OCI-LY1 (cell line): ENCODE measurements around the gene LRRC8B.

Experiments
- H2AFZ ChIP-seq: fragments of 200-600 bp; sonication (generic), shearing (Covaris generic); 2 replicates; pipeline ENCODE4 v1.6.0; 2014; ENCODE audit warnings: antibody characterized with exemption, mild to moderate bottlenecking, low read length
- H3F3A ChIP-seq: fragments of 200-600 bp; sonication (generic), shearing (Covaris generic); 2 replicates; pipeline ENCODE4 v1.6.0; 2014; ENCODE audit warnings: mild to moderate bottlenecking, antibody characterized with exemption, low read length, moderate library complexity; ENCODE audit not compliant: insufficient read depth
- H3K27ac ChIP-seq: fragments of 200-600 bp; sonication (generic); 2 replicates; pipeline ENCODE4 v1.5.1; 2014; ENCODE audit warnings: low read length, mixed run types, mild to moderate bottlenecking, low read depth; ENCODE audit not compliant: poor library complexity, severe bottlenecking
- H3K27me3 ChIP-seq: fragments of 200-600 bp; sonication (generic); 2 replicates; pipeline ENCODE4 v1.6.0; 2014; ENCODE audit warnings: antibody characterized with exemption, mild to moderate bottlenecking, low read length, moderate library complexity; ENCODE audit not compliant: insufficient read depth
- H3K36me3 ChIP-seq: fragments of 200-600 bp; sonication (generic); 2 replicates; pipeline ENCODE4 v1.6.1; 2014; ENCODE audit warnings: mild to moderate bottlenecking, antibody characterized with exemption, low read length, moderate library complexity, mixed read lengths; ENCODE audit not compliant: insufficient read depth
- H3K4me1 ChIP-seq: fragments of 200-600 bp; sonication (generic); 2 replicates; pipeline ENCODE4 v1.5.1; 2014; ENCODE audit warnings: mild to moderate bottlenecking, low read length, moderate library complexity; ENCODE audit not compliant: insufficient read depth, severe bottlenecking
- H3K4me2 ChIP-seq: fragments of 200-600 bp; sonication (generic), shearing (Covaris generic); 2 replicates; pipeline ENCODE4 v1.6.1; 2014; ENCODE audit warnings: low read length
- H3K4me3 ChIP-seq: fragments of 200-600 bp; sonication (generic); 2 replicates; pipeline ENCODE4 v1.5.1; 2014; ENCODE audit warnings: low read length, low read depth, mild to moderate bottlenecking, mixed read lengths; ENCODE audit not compliant: poor library complexity, severe bottlenecking
- H3K79me2 ChIP-seq: fragments of 200-600 bp; shearing (Covaris generic); 2 replicates; pipeline ENCODE4 v1.6.1; 2016; ENCODE audit warnings: mixed run types, low read length, mixed read lengths; ENCODE audit not compliant: insufficient read depth
- H3K9ac ChIP-seq: fragments of 200-600 bp; sonication (generic), shearing (Covaris generic); 2 replicates; pipeline ENCODE4 v1.6.1; 2014; ENCODE audit warnings: mild to moderate bottlenecking, low read length, mixed read lengths
- H3K9me2 ChIP-seq: fragments of 200-600 bp; sonication (generic), shearing (Covaris generic); 2 replicates; pipeline ENCODE4 v1.6.1; 2014; ENCODE audit warnings: low read depth, mild to moderate bottlenecking, low read length, mixed read lengths
- H3K9me3 ChIP-seq: fragments of 200-600 bp; shearing (Covaris generic); 2 replicates; pipeline ENCODE4 v1.6.1; 2014; ENCODE audit warnings: low read length, mixed read lengths
- H4K20me1 ChIP-seq: fragments of 200-600 bp; sonication (generic), shearing (Covaris generic); 2 replicates; pipeline ENCODE4 v1.6.0; 2016; ENCODE audit warnings: mild to moderate bottlenecking, low read length; ENCODE audit not compliant: insufficient read depth
- CTCF ChIP-seq: fragments of 200-600 bp; sonication (generic), shearing (Covaris generic); IDR thresholded peaks from 2 replicates; pipeline ENCODE4 v1.5.1; 2017; ENCODE audit warnings: mild to moderate bottlenecking, antibody characterized with exemption, low read length, moderate library complexity, mixed read lengths
- EZH2 ChIP-seq: fragments of 200-600 bp; sonication (generic), shearing (Covaris generic); IDR thresholded peaks from 2 replicates; pipeline ENCODE4 v1.8.0; 2017; ENCODE audit warnings: borderline replicate concordance, mixed run types, mild to moderate bottlenecking, antibody characterized with exemption, low read length, moderate library complexity, mixed read lengths

Gene LRRC8B

GRCh38 chr1:89532866-89533265, 8.2 kb downstream of the LRRC8B start:
- peaks cover 27% of the 10 kb centered on the region; the same call in 1 of the 2 replicates for H3K36me3 ChIP-seq
- H4K20me1 ChIP-seq = no peaks in the 10 kb centered on the region
- H3K4me2 ChIP-seq = no peak overlapping the region
- peaks cover 5% of the 10 kb centered on the region for H3K4me1 ChIP-seq
- peaks cover 88% of the 10 kb centered on the region for H3K79me2 ChIP-seq
- H3K9ac ChIP-seq = no peak overlapping the region
- H2AFZ ChIP-seq = no peak overlapping the region
- TF ChIP-seq EZH2 (no peak), CTCF (no peak)
- no peaks in the 10 kb centered on the region; the same call in 1 of the 2 replicates for H3F3A ChIP-seq
- no peak overlapping the region for H3K27ac ChIP-seq
- no peaks in the 10 kb centered on the region for H3K27me3 ChIP-seq
- H3K4me3 ChIP-seq = no peak overlapping the region
- no peaks in the 10 kb centered on the region for H3K9me3 ChIP-seq
- no peaks in the 10 kb centered on the region for H3K9me2 ChIP-seq

- Histone ChIP-seq H4K20me1 (no peaks in the 10 kb centered on the region), H3K79me2 (peaks cover 89% of the 10 kb centered on the region)
- TF ChIP-seq CTCF (no peak), EZH2 (no peak)
Measured at GRCh38 chr1:89535537-89535936, 10.9 kb downstream of the LRRC8B start.

GRCh38 chr1:89536555-89537341, 12.1 kb downstream of the LRRC8B start:
- Histone ChIP-seq H2AFZ (no peak overlapping the region), H3K4me3 (no peak overlapping the region), H3F3A (no peaks in the 10 kb centered on the region), H3K36me3 (peaks cover 19% of the 10 kb centered on the region; the same call in 1 of the 2 replicates), H3K9me2 (no peaks in the 10 kb centered on the region), H3K9ac (no peak overlapping the region), H3K27me3 (no peaks in the 10 kb centered on the region), H3K27ac (no peak overlapping the region), H3K79me2 (peaks cover 88% of the 10 kb centered on the region), H3K9me3 (no peaks in the 10 kb centered on the region), H3K4me2 (no peak overlapping the region), H3K4me1 (no peaks in the 10 kb centered on the region), H4K20me1 (no peaks in the 10 kb centered on the region)
- no peak for TF ChIP-seq EZH2
- no peak for TF ChIP-seq CTCF

More at GRCh38 chr1:89535537-89535936, 10.9 kb downstream of the LRRC8B start:
- H3K9me3 ChIP-seq = no peaks in the 10 kb centered on the region
- H3K4me3 ChIP-seq = no peak overlapping the region
- no peaks in the 10 kb centered on the region for H3K4me1 ChIP-seq
- H3K4me2 ChIP-seq = no peak overlapping the region
- no peaks in the 10 kb centered on the region for H3F3A ChIP-seq
- peaks cover 25% of the 10 kb centered on the region; the same call in 1 of the 2 replicates for H3K36me3 ChIP-seq
- no peak overlapping the region for H3K27ac ChIP-seq
- no peak overlapping the region for H3K9ac ChIP-seq
- H3K9me2 ChIP-seq = no peaks in the 10 kb centered on the region
- no peaks in the 10 kb centered on the region for H3K27me3 ChIP-seq
- H2AFZ ChIP-seq = no peak overlapping the region
